SK-N-SH (cell line): ENCODE measurements around the gene DLL3. TPM values are rescaled to one million over a fixed set of nuclear protein-coding genes. Genes with fewer than 3 reads are reported as not detected.

Experiments
- CTCF ChIA-PET: fragments of 300-600, 350-600 bp; formaldehyde crosslinking; extraction: SDS; loops from one replicate; lab custom pipeline; 2021; lab: Yijun Ruan, JAX
- POLR2A ChIA-PET: fragments of 350-600 bp; sonication (Branson Sonifier 250); formaldehyde crosslinking; extraction: SDS; loops from one replicate; lab custom pipeline; 2020; ENCODE audit warnings: antibody characterized with exemption, inconsistent platforms; lab: Yijun Ruan, JAX
- DNase-seq: peaks from one replicate; pipeline ENCODE4 v3.0.0; 2012
- H2AFZ ChIP-seq: fragments of 200-600 bp; sonication (generic); 2 replicates; pipeline ENCODE4 v1.8.1; 2016; ENCODE audit warnings: antibody characterized with exemption, mild to moderate bottlenecking, low read depth
- H3F3A ChIP-seq: fragments of 200-600 bp; sonication (generic); replicated peaks from 2 replicates; pipeline ENCODE3; 2016; ENCODE audit warnings: antibody characterized with exemption, mild to moderate bottlenecking; ENCODE audit not compliant: insufficient read depth
- H3K27ac ChIP-seq, 2 experiments: fragments of 200-500 bp in 1 of 2; fragments of 200-600 bp in 1 of 2; sonication (Bioruptor generic) in 1 of 2; sonication (generic), shearing (Covaris generic) in 1 of 2; 2 replicates each; pipeline versions ENCODE4 v1.5.1 to v1.6.1; 2014 to 2016; ENCODE audit warnings: low read depth in 2 of 2, inconsistent platforms in 1 of 2, low read length in 1 of 2, mild to moderate bottlenecking in 1 of 2, mixed read lengths in 1 of 2
- H3K27me3 ChIP-seq: fragments of 200-600 bp; sonication (generic), shearing (Covaris generic); 2 replicates; pipeline ENCODE4 v1.6.1; 2016; ENCODE audit warnings: mixed run types; ENCODE audit not compliant: insufficient read depth
- H3K36me3 ChIP-seq, 2 experiments: fragments of 200-500 bp in 1 of 2; fragments of 200-600 bp in 1 of 2; sonication (Bioruptor generic) in 1 of 2; sonication (generic) in 1 of 2; replicated peaks in 1 of 2; 2 replicates each; pipeline versions ENCODE3 to v1.5.1; 2014 to 2016; ENCODE audit warnings: low read length in 1 of 2, mild to moderate bottlenecking in 1 of 2; ENCODE audit not compliant: insufficient read depth in 2 of 2, control insufficient read depth in 1 of 2
- H3K4me1 ChIP-seq, 2 experiments: fragments of 200-500 bp in 1 of 2; fragments of 200-600 bp in 1 of 2; sonication (Bioruptor generic) in 1 of 2; sonication (generic), shearing (Covaris generic) in 1 of 2; 2 replicates each; pipeline versions ENCODE4 v1.5.1 to v1.6.1; 2014 to 2016; ENCODE audit warnings: low read depth in 1 of 2, low read length in 1 of 2, mixed run types in 1 of 2; ENCODE audit not compliant: insufficient read depth in 2 of 2, control insufficient read depth in 1 of 2
- H3K4me2 ChIP-seq: fragments of 200-600 bp; sonication (generic), shearing (Covaris generic); 2 replicates; pipeline ENCODE4 v1.6.1; 2017; ENCODE audit warnings: mixed run types
- H3K4me3 ChIP-seq, 2 experiments: fragments of 200-500 bp in 1 of 2; fragments of 200-600 bp in 1 of 2; sonication (Bioruptor generic) in 1 of 2; sonication (generic), shearing (Covaris generic) in 1 of 2; 2 replicates each; pipeline versions ENCODE4 v1.5.1 to v1.8.1; 2014 to 2016; ENCODE audit warnings: low read depth in 2 of 2, inconsistent platforms in 1 of 2, low read length in 1 of 2, mild to moderate bottlenecking in 1 of 2, mixed read lengths in 1 of 2, moderate library complexity in 1 of 2
- H3K79me2 ChIP-seq: fragments of 200-600 bp; sonication (generic); 2 replicates; pipeline ENCODE4 v1.8.1; 2017; ENCODE audit warnings: mild to moderate bottlenecking; ENCODE audit not compliant: insufficient read depth
- H3K9ac ChIP-seq: fragments of 200-600 bp; sonication (generic); 2 replicates; pipeline ENCODE4 v1.6.1; 2017; ENCODE audit warnings: mixed run types
- H3K9me2 ChIP-seq: fragments of 200-600 bp; sonication (generic); 2 replicates; pipeline ENCODE4 v1.6.1; 2017; ENCODE audit warnings: mixed run types
- H3K9me3 ChIP-seq: fragments of 200-600 bp; sonication (generic); 2 replicates; pipeline ENCODE4 v1.6.1; 2017; ENCODE audit warnings: mixed run types, mild to moderate bottlenecking, moderate library complexity
- H4K20me1 ChIP-seq: fragments of 200-600 bp; sonication (generic); 2 replicates; pipeline ENCODE4 v1.6.1; 2017; ENCODE audit warnings: mild to moderate bottlenecking, mixed run types; ENCODE audit not compliant: insufficient read depth
- FOSL2 ChIP-seq: IDR thresholded peaks from 2 replicates; pipeline ENCODE4 v1.4.0; 2012; ENCODE audit warnings: low read depth, mild to moderate bottlenecking, moderate library complexity, borderline replicate concordance
- JUND ChIP-seq: IDR thresholded peaks from 2 replicates; pipeline ENCODE4 v1.4.0; 2012
- TAF1 ChIP-seq: IDR thresholded peaks from 2 replicates; pipeline ENCODE4 v1.6.1; 2012; ENCODE audit warnings: low read depth, mild to moderate bottlenecking, low read length, moderate library complexity, borderline replicate concordance
- TEAD4 ChIP-seq: IDR thresholded peaks from 2 replicates; pipeline ENCODE4 v1.4.0; 2012; ENCODE audit warnings: mild to moderate bottlenecking, borderline replicate concordance; ENCODE audit not compliant: insufficient read depth
- ZBTB33 ChIP-seq: IDR thresholded peaks from 2 replicates; pipeline ENCODE4 v1.4.0; 2012; ENCODE audit warnings: low read depth, borderline replicate concordance
- WGBS: methylation state at CpG from one replicate; pipeline ENCODE4 v1.1.6; 2017; ENCODE audit warnings: low lambda C conversion rate; 5-methylcytosine and 5-hydroxymethylcytosine counted together
- polyA plus RNA-seq, 3 experiments: library from polyadenylated mRNA; depleted of rRNA; stranded (reverse); fragments of >200 nt; gene quantifications; 2 replicates each; pipeline ENCODE4 v1.2.3, GENCODE V29; 2012
- TF ChIP-seq, protein P1 (sequence below): IDR thresholded peaks from 2 replicates; pipeline ENCODE4 v1.6.1; 2012; ENCODE audit warnings: mild to moderate bottlenecking, low read depth, low read length, moderate library complexity
- TF ChIP-seq, protein P2 (sequence below): fragments of 150-350 bp; IDR thresholded peaks from 2 replicates; pipeline ENCODE4 v1.6.1; 2016; ENCODE audit warnings: mild to moderate bottlenecking, low read depth, low read length

DLL3 gene
- polyA plus RNA-seq, 1 of the 3 experiments (the other 2 are of a cell fraction), result 4.7 TPM

DNA sequence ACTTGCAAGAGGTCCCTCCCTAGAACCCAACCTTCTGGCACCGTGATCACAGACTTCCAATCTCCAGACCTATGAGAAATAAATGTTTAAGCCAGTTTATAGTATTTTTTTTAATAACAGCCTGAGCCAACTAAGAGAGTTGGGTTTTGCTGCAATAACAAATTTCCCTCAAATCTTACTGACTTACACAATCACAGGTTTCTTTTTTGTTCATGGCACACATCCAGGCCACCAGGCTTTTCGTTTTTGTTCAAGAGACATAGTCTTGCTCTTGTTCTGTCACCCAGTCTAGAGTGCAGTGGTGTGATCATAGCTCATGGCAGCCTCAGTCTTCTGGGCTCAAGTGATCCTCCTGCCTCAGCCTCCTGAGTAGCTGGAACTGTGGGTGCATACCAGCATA is 14.2 kb downstream of the DLL3 start:
- no peak overlapping the region for H3K4me2 ChIP-seq
- H3K36me3 ChIP-seq, result no peaks in the 10 kb centered on the region
- no peaks in the 10 kb centered on the region for H3K9me2 ChIP-seq
- peaks cover 0 to 8% of the 10 kb centered on the region in 2 experiments; a peak in 1 of 4 replicates for H3K4me1 ChIP-seq
- no peak overlapping the region for H3K9ac ChIP-seq
- TF ChIP-seq, protein P1, sequence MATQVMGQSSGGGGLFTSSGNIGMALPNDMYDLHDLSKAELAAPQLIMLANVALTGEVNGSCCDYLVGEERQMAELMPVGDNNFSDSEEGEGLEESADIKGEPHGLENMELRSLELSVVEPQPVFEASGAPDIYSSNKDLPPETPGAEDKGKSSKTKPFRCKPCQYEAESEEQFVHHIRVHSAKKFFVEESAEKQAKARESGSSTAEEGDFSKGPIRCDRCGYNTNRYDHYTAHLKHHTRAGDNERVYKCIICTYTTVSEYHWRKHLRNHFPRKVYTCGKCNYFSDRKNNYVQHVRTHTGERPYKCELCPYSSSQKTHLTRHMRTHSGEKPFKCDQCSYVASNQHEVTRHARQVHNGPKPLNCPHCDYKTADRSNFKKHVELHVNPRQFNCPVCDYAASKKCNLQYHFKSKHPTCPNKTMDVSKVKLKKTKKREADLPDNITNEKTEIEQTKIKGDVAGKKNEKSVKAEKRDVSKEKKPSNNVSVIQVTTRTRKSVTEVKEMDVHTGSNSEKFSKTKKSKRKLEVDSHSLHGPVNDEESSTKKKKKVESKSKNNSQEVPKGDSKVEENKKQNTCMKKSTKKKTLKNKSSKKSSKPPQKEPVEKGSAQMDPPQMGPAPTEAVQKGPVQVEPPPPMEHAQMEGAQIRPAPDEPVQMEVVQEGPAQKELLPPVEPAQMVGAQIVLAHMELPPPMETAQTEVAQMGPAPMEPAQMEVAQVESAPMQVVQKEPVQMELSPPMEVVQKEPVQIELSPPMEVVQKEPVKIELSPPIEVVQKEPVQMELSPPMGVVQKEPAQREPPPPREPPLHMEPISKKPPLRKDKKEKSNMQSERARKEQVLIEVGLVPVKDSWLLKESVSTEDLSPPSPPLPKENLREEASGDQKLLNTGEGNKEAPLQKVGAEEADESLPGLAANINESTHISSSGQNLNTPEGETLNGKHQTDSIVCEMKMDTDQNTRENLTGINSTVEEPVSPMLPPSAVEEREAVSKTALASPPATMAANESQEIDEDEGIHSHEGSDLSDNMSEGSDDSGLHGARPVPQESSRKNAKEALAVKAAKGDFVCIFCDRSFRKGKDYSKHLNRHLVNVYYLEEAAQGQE, result no peak
- TF ChIP-seq TEAD4 (no peak), FOSL2 (no peak), TAF1 (no peak), ZBTB33 (no peak), JUND (no peak)
- TF ChIP-seq, protein P2, sequence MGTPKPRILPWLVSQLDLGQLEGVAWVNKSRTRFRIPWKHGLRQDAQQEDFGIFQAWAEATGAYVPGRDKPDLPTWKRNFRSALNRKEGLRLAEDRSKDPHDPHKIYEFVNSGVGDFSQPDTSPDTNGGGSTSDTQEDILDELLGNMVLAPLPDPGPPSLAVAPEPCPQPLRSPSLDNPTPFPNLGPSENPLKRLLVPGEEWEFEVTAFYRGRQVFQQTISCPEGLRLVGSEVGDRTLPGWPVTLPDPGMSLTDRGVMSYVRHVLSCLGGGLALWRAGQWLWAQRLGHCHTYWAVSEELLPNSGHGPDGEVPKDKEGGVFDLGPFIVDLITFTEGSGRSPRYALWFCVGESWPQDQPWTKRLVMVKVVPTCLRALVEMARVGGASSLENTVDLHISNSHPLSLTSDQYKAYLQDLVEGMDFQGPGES, result no peak
- no peak overlapping the region for H2AFZ ChIP-seq
- H3F3A ChIP-seq, result no peaks in the 10 kb centered on the region
- no peaks in the 10 kb centered on the region for H3K9me3 ChIP-seq
- no peaks in the 10 kb centered on the region for H4K20me1 ChIP-seq
- no peaks in the 10 kb centered on the region for H3K79me2 ChIP-seq
- DNase-seq, result no peak
- no peak overlapping the region for H3K27ac ChIP-seq
- 49% methylated on average over 2 of the region's 2 CpGs for WGBS
- no peak overlapping the region for H3K4me3 ChIP-seq
- ChIA-PET POLR2A (no interaction called here), CTCF (no interaction called here)
- H3K27me3 ChIP-seq, result peaks cover 21% of the 10 kb centered on the region
